Stomach smooth muscle (tissue), 2 donors: ENCODE data around the gene CCR4.
"Not testable (repeated sequence)": the region's sequence is repeated elsewhere in the genome, so short reads cannot be mapped to it uniquely, and the experiment has no call there.

Experiments
- H3K27ac ChIP-seq: one replicate; pipeline ENCODE4 v1.7.0; 2013; ENCODE audit warnings: mild to moderate bottlenecking, low read length, inconsistent platforms
- H3K27me3 ChIP-seq, 2 donors: one replicate each; pipeline ENCODE4 v1.7.0; 2013; ENCODE audit warnings: low read length in 2 of 2; ENCODE audit not compliant: insufficient read depth in 2 of 2, control insufficient read depth in 1 of 2
- H3K36me3 ChIP-seq, 2 donors: one replicate each; pipeline ENCODE4 v1.7.0; 2013; ENCODE audit warnings: low read length in 2 of 2; ENCODE audit not compliant: control insufficient read depth in 2 of 2, insufficient read depth in 2 of 2
- H3K4me1 ChIP-seq: one replicate; pipeline ENCODE4 v1.7.0; 2013; ENCODE audit warnings: low read length; ENCODE audit not compliant: control insufficient read depth, insufficient read depth
- H3K4me3 ChIP-seq, 2 donors: one replicate each; pipeline ENCODE4 v1.7.0; 2013; ENCODE audit warnings: low read length in 2 of 2
- H3K9ac ChIP-seq, 2 donors: one replicate each; pipeline ENCODE4 v1.7.0; 2013; ENCODE audit warnings: low read length in 2 of 2, mild to moderate bottlenecking in 1 of 2
- H3K9me3 ChIP-seq, 2 donors: one replicate each; pipeline ENCODE4 v1.7.0; 2013; ENCODE audit warnings: low read length in 2 of 2; ENCODE audit not compliant: control insufficient read depth in 2 of 2
- donor health status: healthy.
- donor health status: Pancreatic carcinoma.

CCR4 gene

GRCh38 chr3:32984918-32985317 lies 33.5 kb downstream of the CCR4 start:
- not testable (repeated sequence) for H3K36me3 ChIP-seq, H3K4me3 ChIP-seq, H3K4me1 ChIP-seq, H3K27me3 ChIP-seq, H3K27ac ChIP-seq, H3K9me3 ChIP-seq, H3K9ac ChIP-seq

DNA sequence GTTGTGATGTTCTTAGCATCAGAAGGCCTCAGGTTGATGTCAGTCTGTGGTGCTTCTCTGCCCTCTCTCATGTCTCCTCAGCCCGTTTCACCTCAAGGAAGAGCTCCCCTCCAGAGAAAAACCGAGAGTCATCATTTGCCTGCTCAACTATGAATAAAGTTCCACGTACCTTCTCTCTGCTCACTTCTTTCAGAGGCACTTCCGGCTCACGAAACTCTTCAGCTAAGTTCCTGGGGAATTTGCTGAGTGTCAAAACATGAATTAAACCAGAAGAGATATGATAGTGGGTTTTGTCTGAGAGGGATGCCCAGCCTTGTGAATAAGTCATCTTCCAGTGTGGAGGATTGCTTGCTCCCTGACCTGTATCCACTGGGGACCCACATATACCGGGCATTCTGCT lies 37.7 kb downstream of the CCR4 start:
- H3K27me3 ChIP-seq, result no peaks in the 10 kb centered on the region
- H3K9me3 ChIP-seq, result no peaks in the 10 kb centered on the region
- H3K9ac ChIP-seq, result no peak overlapping the region
- no peak overlapping the region for H3K4me3 ChIP-seq
- no peaks in the 10 kb centered on the region for H3K36me3 ChIP-seq
- H3K27ac ChIP-seq, result no peak overlapping the region
- no peaks in the 10 kb centered on the region for H3K4me1 ChIP-seq

GRCh38 chr3:32990116-32990515 lies 38.7 kb downstream of the CCR4 start:
- H3K9me3 ChIP-seq, result no peaks in the 10 kb centered on the region
- no peaks in the 10 kb centered on the region for H3K4me1 ChIP-seq
- no peaks in the 10 kb centered on the region for H3K27me3 ChIP-seq
- H3K4me3 ChIP-seq, result no peak overlapping the region
- no peak overlapping the region for H3K9ac ChIP-seq
- H3K36me3 ChIP-seq, result no peaks in the 10 kb centered on the region
- no peak overlapping the region for H3K27ac ChIP-seq

GRCh38 chr3:32991781-32992180 lies 40.3 kb downstream of the CCR4 start:
- Histone ChIP-seq H3K27me3 (no peaks in the 10 kb centered on the region), H3K27ac (no peak overlapping the region), H3K4me3 (no peak overlapping the region), H3K9ac (no peak overlapping the region), H3K36me3 (peaks cover 0 to 2% of the 10 kb centered on the region in 2 donors), H3K9me3 (no peaks in the 10 kb centered on the region), H3K4me1 (no peaks in the 10 kb centered on the region)

- no peaks in the 10 kb centered on the region for H3K27me3 ChIP-seq
- H3K27ac ChIP-seq, result no peak overlapping the region
- H3K4me3 ChIP-seq, result no peak overlapping the region
- H3K4me1 ChIP-seq, result no peaks in the 10 kb centered on the region
- peaks cover 3 to 6% of the 10 kb centered on the region in 2 donors for H3K36me3 ChIP-seq
- H3K9me3 ChIP-seq, result no peaks in the 10 kb centered on the region
- H3K9ac ChIP-seq, result no peak overlapping the region
These were observed 40.9 kb downstream of the CCR4 start for GRCh38 chr3:32992310-32992686.

DNA sequence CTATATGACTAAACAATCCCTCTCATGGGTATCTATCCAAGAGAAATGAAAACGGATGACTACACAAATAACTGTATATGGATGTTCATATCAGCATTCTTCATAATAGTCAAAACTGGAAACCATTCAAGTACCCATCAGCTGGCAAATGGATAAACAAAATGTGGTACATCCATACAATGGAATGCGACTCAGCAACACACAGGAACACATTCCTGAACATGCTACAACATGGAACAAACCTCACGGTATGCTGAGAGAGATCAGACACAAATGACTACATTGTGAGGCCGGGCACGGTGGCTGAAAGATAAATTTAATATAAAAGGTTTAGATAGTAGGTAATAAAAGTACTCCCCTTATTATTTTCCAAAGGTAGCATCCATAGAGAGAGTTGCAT lies 42.6 kb downstream of the CCR4 start:
- no peaks in the 10 kb centered on the region for H3K27me3 ChIP-seq
- H3K9ac ChIP-seq, result no peak overlapping the region
- H3K4me3 ChIP-seq, result no peak overlapping the region

DNA sequence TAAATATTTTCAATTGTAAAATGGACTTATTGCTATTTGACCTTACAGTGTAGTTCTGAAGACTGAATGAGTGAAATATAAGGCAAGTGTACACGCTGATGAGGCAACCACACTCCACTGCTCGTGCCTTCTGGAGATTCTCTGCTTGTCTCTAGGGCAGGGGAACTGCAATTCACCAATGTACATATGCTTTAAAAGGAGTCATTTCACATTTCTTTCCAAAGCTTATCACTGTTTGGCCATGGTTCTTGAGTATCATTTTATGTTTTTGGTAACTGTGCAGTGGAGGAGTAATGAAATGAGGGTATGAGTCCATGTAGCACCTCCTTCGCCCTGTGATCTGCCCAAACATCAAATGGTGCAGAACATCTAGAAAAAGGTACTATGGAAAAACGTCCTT lies 43.7 kb downstream of the CCR4 start:
- Histone ChIP-seq H3K9ac (no peak overlapping the region), H3K36me3 (peaks cover 5 to 11% of the 10 kb centered on the region in 2 donors), H3K4me1 (no peaks in the 10 kb centered on the region), H3K27me3 (no peaks in the 10 kb centered on the region), H3K4me3 (no peak overlapping the region), H3K9me3 (no peaks in the 10 kb centered on the region), H3K27ac (no peak overlapping the region)

More for the DNA sequence above, 42.6 kb downstream of the CCR4 start:
- Histone ChIP-seq H3K27ac (no peak overlapping the region), H3K9me3 (no peaks in the 10 kb centered on the region), H3K36me3 (peaks cover 5 to 6% of the 10 kb centered on the region in 2 donors), H3K4me1 (no peaks in the 10 kb centered on the region)

DNA sequence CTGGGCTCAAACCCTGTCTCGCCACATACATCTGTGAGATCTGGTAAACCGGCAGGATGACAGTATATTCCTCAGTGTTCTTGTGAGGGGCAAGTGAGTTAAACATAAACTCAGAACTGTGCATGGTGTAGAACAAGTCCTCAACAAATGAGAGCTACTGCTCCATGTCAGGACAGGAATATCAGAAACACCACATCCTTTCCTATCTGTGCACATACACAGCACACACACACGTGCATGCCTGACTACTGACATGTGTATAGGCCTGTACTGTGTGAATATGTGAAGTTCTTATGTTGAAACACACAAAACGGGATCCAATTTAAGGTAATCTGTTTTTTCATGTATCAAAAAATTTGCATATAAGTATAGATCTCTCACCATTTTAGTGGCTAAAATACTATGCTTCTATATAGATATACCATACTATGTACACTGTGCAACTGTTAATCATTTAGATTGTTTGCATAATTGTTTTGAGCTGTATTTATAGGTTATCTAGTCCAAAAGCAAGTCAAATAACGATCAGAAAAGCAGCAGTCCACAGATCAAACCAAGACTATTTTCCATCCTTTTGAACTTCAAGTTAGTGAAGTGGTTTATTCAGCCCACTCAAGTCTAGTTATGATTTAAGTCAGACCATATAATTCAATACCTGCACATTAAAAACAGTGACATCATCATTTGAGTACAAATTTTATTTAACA lies 44.8 kb downstream of the CCR4 start:
- H3K27ac ChIP-seq, result no peak overlapping the region
- no peaks in the 10 kb centered on the region for H3K9me3 ChIP-seq
- no peak overlapping the region for H3K4me3 ChIP-seq
- no peaks in the 10 kb centered on the region for H3K27me3 ChIP-seq
- no peaks in the 10 kb centered on the region for H3K4me1 ChIP-seq
- H3K36me3 ChIP-seq, result peaks cover 11% of the 10 kb centered on the region in 2 donors
- no peak overlapping the region for H3K9ac ChIP-seq

DNA sequence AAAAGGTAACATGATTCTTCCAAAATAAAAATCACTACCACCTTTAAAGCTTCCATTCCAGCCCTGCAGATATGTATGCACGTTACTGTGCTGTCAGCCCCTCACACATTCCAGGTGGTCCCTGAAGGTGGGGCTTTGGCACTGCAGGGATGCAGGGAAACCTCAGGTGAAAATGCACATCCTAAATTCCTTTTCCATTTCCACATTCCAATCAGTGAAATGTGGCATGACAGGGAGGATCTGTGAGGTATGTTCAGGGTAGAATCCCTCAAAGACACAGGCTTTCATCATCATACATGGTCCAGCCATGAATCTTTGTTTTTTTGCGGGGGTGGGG lies 45.3 kb downstream of the CCR4 start:
- Histone ChIP-seq H3K9me3 (no peaks in the 10 kb centered on the region), H3K36me3 (peaks cover 11% of the 10 kb centered on the region in 2 donors), H3K4me1 (no peaks in the 10 kb centered on the region), H3K4me3 (no peak overlapping the region), H3K27me3 (no peaks in the 10 kb centered on the region), H3K9ac (no peak overlapping the region), H3K27ac (no peak overlapping the region)

GRCh38 chr3:32998631-32999451 lies 47.4 kb downstream of the CCR4 start:
- Histone ChIP-seq H3K36me3 (peaks cover 11% of the 10 kb centered on the region in 2 donors), H3K27me3 (no peaks in the 10 kb centered on the region), H3K27ac (no peak overlapping the region), H3K9me3 (no peaks in the 10 kb centered on the region), H3K9ac (no peak overlapping the region), H3K4me3 (no peak overlapping the region), H3K4me1 (no peaks in the 10 kb centered on the region)
